K562 (cell line): ENCODE results near the gene TUBA1B. TPM values are rescaled to one million over a fixed set of nuclear protein-coding genes. Genes with fewer than 3 reads are reported as not detected.
A peak's percentile ranks its signal among the peaks of the same experiment; 100 is the strongest.

Source experiments
- CBX2 ChIP-seq: fragments of 200-600 bp; sonication (generic); IDR thresholded peaks from one replicate; pipeline ENCODE4 v1.6.1; 2012; ENCODE audit warnings: mild to moderate bottlenecking, low read length, inconsistent platforms; ENCODE audit not compliant: insufficient read depth, poor library complexity, severe bottlenecking
- CHD2 ChIP-seq: IDR thresholded peaks from 2 replicates; pipeline ENCODE4 v1.6.1; 2011; ENCODE audit warnings: low read depth, low read length
- CREB1 ChIP-seq, 2 experiments: sonication (generic) in 1 of 2; formaldehyde crosslinking in 1 of 2; IDR thresholded peaks; 2 replicates each; pipeline versions ENCODE4 v1.6.1 to v1.8.0; 2012 to 2022; ENCODE audit warnings: inconsistent platforms in 1 of 2, mild to moderate bottlenecking in 1 of 2, missing genetic modification reagents in 1 of 2, moderate library complexity in 1 of 2
- EP300 ChIP-seq: IDR thresholded peaks from 2 replicates; pipeline ENCODE4 v1.6.1; 2012; ENCODE audit warnings: low read length, improper control_type of control experiment
- HDAC2 ChIP-seq: fragments of 450-650 bp; IDR thresholded peaks from 2 replicates; pipeline ENCODE4 v1.6.1; 2016; ENCODE audit warnings: mild to moderate bottlenecking
- HMGN3 ChIP-seq: IDR thresholded peaks from 2 replicates; pipeline ENCODE4 v1.6.1; 2011; ENCODE audit warnings: borderline replicate concordance, low read depth, mild to moderate bottlenecking, mixed read lengths, low read length; ENCODE audit not compliant: insufficient read length; ENCODE audit errors: extremely low read depth
- IRF2 ChIP-seq: sonication (generic); formaldehyde crosslinking; IDR thresholded peaks from 2 replicates; pipeline ENCODE4 v1.8.1; 2022; ENCODE audit warnings: mild to moderate bottlenecking, missing genetic modification reagents
- KHSRP ChIP-seq: fragments of 450-650 bp; IDR thresholded peaks from 2 replicates; pipeline ENCODE4 v1.6.1; 2017
- PHF21A ChIP-seq: fragments of 450-650 bp; IDR thresholded peaks from 2 replicates; pipeline ENCODE4 v1.6.1; 2017; ENCODE audit warnings: low read depth, borderline replicate concordance
- PHF8 ChIP-seq: fragments of 200-600 bp; sonication (generic); IDR thresholded peaks from 2 replicates; pipeline ENCODE4 v1.6.1; 2012; ENCODE audit warnings: mixed run types, mild to moderate bottlenecking, inconsistent platforms, low read length, moderate library complexity, borderline replicate concordance
- RBM34 ChIP-seq: fragments of 200-400 bp; formaldehyde crosslinking; IDR thresholded peaks from 2 replicates; pipeline ENCODE4 v1.6.1; 2018; ENCODE audit warnings: low read length, borderline replicate concordance; ENCODE audit not compliant: insufficient read depth
- SMAD1 ChIP-seq: fragments of 150-350 bp; IDR thresholded peaks from 2 replicates; pipeline ENCODE4 v1.6.1; 2014; ENCODE audit warnings: low read length, low read depth; ENCODE audit not compliant: partially characterized antibody
- SMARCA5 ChIP-seq: fragments of 450-650 bp; IDR thresholded peaks from 2 replicates; pipeline ENCODE4 v1.6.1; 2016
- SOX6 ChIP-seq: fragments of 450-650 bp; IDR thresholded peaks from 2 replicates; pipeline ENCODE4 v1.6.1; 2014; ENCODE audit warnings: mild to moderate bottlenecking
- SRSF1 ChIP-seq: fragments of 200-400 bp; formaldehyde crosslinking; IDR thresholded peaks from 2 replicates; pipeline ENCODE4 v1.6.1; 2017; ENCODE audit warnings: mild to moderate bottlenecking, low read depth, low read length, moderate library complexity
- THRAP3 ChIP-seq: fragments of 450-650 bp; IDR thresholded peaks from 2 replicates; pipeline ENCODE4 v1.6.1; 2016; ENCODE audit warnings: mild to moderate bottlenecking, inconsistent platforms, borderline replicate concordance
- ZNF696 ChIP-seq: fragments of 250-450 bp; sonication (Bioruptor Pico); conservative IDR thresholded peaks from 2 replicates; pipeline ENCODE4 v1.4.0; 2020; ENCODE audit warnings: mild to moderate bottlenecking, moderate library complexity
- ZNF76 ChIP-seq: fragments of 250-450 bp; sonication (Bioruptor Pico); IDR thresholded peaks from 2 replicates; pipeline ENCODE4 v1.4.0; 2020; ENCODE audit warnings: mild to moderate bottlenecking, moderate library complexity, borderline replicate concordance
- polyA plus RNA-seq, 8 experiments: library from polyadenylated mRNA; depleted of rRNA in 4 of 8; stranded (reverse) in 5 of 8; unstranded in 3 of 8; fragments of >200 nt; fragmentation: Nextera tagmentation in 2 of 8; fragmentation: Illumina TruSeq in 1 of 8; extraction: Ambion mirVana in 2 of 8; extraction: Trizol in 1 of 8; gene quantifications; 2 replicates each; pipeline versions ENCODE4 v1.2.1 to v1.2.3, GENCODE V29; 2011 to 2014; ENCODE audit warnings: inconsistent platforms in 1 of 8, missing spikeins in 1 of 8
- total RNA-seq, 7 experiments: library from RNA; depleted of rRNA in 6 of 7; stranded (reverse); fragments of >200 nt in 6 of 7; fragmentation: Illumina TruSeq in 2 of 7; extraction: Trizol in 2 of 7; gene quantifications; 2 replicates each; pipeline versions ENCODE4 v1.2.1 to v1.2.3, GENCODE V29; 2011 to 2021; ENCODE audit warnings: low replicate concordance in 1 of 7
- TF ChIP-seq, protein P1 (sequence below): fragments of 250-450 bp; sonication (Bioruptor Pico); IDR thresholded peaks from 2 replicates; pipeline ENCODE4 v1.9.0; 2021; ENCODE audit warnings: mild to moderate bottlenecking
- TF ChIP-seq, protein P2 (sequence below): fragments of 250-450 bp; sonication (Bioruptor Pico); IDR thresholded peaks from 2 replicates; pipeline ENCODE4 v1.8.0; 2022; ENCODE audit warnings: inconsistent platforms, mild to moderate bottlenecking, moderate library complexity, borderline replicate concordance
- TF ChIP-seq, protein P3 (sequence below): fragments of 450-650 bp; IDR thresholded peaks from 2 replicates; pipeline ENCODE4 v1.6.1; 2014; ENCODE audit warnings: low read depth, mild to moderate bottlenecking, moderate library complexity, borderline replicate concordance
- TF ChIP-seq, protein P4 (sequence below), 2 experiments: IDR thresholded peaks in 1 of 2; conservative IDR thresholded peaks in 1 of 2; 2 replicates each; pipeline ENCODE4 v1.6.1; 2016; ENCODE audit warnings: low read depth in 2 of 2, mild to moderate bottlenecking in 1 of 2, missing compliant biosample characterization in 1 of 2, missing genetic modification characterization in 1 of 2, moderate library complexity in 1 of 2

TUBA1B gene
- total and polyA plus RNA-seq, 9 of the 15 experiments (the other 6 are each of a cell fraction or from before 2014, with no cell fraction given), result 2,189 to 4,624 (median 2,628) TPM

DNA sequence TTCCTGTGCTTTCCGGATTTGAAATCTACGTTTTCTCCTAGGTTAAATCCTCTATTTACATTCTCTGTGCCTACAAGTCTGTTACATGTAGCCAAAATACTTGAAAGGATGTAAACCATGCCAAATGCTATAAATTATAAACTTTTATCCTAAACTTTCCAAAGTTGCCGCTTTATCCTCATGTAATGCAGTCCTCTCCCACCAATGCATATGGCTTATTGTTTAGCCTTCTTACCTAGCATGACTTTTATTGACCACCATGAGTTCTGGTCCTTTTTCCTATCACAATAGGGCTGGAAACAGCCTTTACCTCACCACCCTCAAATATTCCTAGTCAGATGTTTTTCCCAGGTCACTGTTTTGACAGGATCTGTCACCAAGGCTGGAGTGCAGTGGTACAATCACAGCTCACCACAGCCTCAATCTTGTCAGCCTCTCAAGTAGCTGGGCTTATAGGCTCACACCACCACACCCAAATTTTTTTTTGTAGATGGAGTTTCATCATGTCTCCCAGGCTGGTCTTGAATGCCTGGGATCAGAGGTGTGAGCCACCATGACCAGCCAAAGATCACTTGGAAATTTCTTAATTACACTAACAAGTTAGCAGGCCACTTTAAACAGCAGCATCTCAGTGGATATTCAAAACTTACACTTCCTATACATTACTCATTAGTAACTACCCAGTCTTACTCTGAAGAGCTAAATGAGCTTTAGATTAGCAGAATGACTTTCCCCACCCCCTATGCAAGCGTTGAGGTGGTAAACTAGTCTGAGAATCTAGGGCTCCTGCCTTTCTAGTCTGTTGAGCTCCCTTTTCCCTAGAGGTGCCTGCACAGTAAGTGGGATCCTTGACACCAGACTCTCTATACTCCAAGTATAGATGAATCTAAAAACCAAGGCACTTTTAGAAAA lies 4.1 kb downstream of the TUBA1B start (continued):
- no peak for TF ChIP-seq CREB1 (IDR thresholded peaks at IDR 0.05)
- no peak for TF ChIP-seq CREB1 (CRISPR knock-in tag; IDR thresholded peaks at IDR 0.05)
- 0 out of 2 replicates have a peak, but pooled peaks have one; percentile 53 for TF ChIP-seq HDAC2
- TF ChIP-seq EP300, result no peak
- TF ChIP-seq PHF21A, result no peak
- no peak for TF ChIP-seq ZNF76
- TF ChIP-seq, protein P1, sequence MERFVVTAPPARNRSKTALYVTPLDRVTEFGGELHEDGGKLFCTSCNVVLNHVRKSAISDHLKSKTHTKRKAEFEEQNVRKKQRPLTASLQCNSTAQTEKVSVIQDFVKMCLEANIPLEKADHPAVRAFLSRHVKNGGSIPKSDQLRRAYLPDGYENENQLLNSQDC (CRISPR knock-in tag), result no peak
- TF ChIP-seq CHD2, result no peak
- no peak for TF ChIP-seq RBM34
- TF ChIP-seq PHF8, result no peak
- TF ChIP-seq SMARCA5, result no peak
- TF ChIP-seq THRAP3, result peak; percentile 32; the same call in 1 of the 2 replicates
- no peak; the same call in 1 of the 2 replicates for TF ChIP-seq SOX6
- TF ChIP-seq, protein P2, sequence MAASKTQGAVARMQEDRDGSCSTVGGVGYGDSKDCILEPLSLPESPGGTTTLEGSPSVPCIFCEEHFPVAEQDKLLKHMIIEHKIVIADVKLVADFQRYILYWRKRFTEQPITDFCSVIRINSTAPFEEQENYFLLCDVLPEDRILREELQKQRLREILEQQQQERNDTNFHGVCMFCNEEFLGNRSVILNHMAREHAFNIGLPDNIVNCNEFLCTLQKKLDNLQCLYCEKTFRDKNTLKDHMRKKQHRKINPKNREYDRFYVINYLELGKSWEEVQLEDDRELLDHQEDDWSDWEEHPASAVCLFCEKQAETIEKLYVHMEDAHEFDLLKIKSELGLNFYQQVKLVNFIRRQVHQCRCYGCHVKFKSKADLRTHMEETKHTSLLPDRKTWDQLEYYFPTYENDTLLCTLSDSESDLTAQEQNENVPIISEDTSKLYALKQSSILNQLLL, result no peak
- no peak for TF ChIP-seq KHSRP
- no peak for TF ChIP-seq SRSF1
- TF ChIP-seq, protein P3, sequence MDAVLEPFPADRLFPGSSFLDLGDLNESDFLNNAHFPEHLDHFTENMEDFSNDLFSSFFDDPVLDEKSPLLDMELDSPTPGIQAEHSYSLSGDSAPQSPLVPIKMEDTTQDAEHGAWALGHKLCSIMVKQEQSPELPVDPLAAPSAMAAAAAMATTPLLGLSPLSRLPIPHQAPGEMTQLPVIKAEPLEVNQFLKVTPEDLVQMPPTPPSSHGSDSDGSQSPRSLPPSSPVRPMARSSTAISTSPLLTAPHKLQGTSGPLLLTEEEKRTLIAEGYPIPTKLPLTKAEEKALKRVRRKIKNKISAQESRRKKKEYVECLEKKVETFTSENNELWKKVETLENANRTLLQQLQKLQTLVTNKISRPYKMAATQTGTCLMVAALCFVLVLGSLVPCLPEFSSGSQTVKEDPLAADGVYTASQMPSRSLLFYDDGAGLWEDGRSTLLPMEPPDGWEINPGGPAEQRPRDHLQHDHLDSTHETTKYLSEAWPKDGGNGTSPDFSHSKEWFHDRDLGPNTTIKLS, result no peak
- TF ChIP-seq CBX2, result no peak
- TF ChIP-seq HMGN3, result no peak
- no peak for TF ChIP-seq IRF2
- peak; percentile 33 for TF ChIP-seq ZNF696 (CRISPR knock-in tag)
- TF ChIP-seq, protein P4, sequence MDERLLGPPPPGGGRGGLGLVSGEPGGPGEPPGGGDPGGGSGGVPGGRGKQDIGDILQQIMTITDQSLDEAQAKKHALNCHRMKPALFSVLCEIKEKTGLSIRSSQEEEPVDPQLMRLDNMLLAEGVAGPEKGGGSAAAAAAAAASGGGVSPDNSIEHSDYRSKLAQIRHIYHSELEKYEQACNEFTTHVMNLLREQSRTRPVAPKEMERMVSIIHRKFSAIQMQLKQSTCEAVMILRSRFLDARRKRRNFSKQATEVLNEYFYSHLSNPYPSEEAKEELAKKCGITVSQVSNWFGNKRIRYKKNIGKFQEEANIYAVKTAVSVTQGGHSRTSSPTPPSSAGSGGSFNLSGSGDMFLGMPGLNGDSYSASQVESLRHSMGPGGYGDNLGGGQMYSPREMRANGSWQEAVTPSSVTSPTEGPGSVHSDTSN (CRISPR knock-in tag; IDR thresholded peaks at IDR 0.05; ENCODE audit: low read depth), result no peak
- TF ChIP-seq, protein P4 (tag; conservative IDR thresholded peaks at IDR 0.05; ENCODE audit: low read depth), result peak; percentile 68
- TF ChIP-seq SMAD1, result peak; percentile 57
